GM18505 (cell line): ENCODE data around the gene RTN4RL1.
"Not testable (repeated sequence)": the region's sequence is repeated elsewhere in the genome, so short reads cannot be mapped to it uniquely, and the experiment has no call there.

Source experiments
- ATAC-seq: cut with Tn5 transposase; IDR thresholded peaks from one replicate; pipeline ENCODE4 v1.9.1; 2021; ENCODE audit not compliant: unreplicated experiment
- POLR2A ChIP-seq: IDR thresholded peaks from 4 replicates; pipeline ENCODE4 v1.6.1; 2011; ENCODE audit warnings: borderline replicate concordance; ENCODE audit not compliant: insufficient read depth, insufficient read length; ENCODE audit errors: extremely low read depth

RTN4RL1 gene

GRCh38 chr17:2018716-2019510, 6.2 kb downstream of the RTN4RL1 start:
- ATAC-seq = no peak
- no peak for TF ChIP-seq POLR2A

DNA sequence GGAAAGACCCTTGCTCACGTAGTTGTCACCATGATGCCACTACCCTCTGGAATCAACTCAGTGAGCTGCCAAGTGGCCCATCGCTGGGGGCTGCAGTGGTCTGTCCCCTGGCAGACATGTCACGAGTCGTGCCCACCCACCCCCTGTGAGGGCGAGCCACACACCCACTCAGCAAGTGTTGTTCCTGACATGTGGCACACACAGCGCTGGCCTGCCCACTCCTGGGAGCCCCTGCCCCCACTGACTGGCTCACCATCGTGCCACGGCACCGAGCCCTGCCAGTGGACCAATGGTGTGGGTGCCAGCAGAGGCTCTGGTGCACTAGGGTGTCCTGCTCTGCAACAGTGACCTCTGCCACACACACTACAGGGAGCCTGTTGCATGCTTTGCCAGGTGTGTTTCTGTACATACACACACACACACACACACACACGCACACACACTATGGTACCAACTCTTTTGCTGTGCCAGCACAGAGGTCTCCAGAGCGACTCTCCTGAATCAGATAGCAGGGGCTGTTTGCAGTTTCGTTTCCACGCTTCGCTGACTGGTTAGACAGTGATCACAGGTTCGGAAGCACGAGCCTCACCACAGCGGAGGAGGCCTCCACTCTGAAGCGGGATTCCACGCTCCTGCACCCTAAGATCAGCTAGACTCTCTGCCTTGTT, 7.7 kb downstream of the RTN4RL1 start:
- no peak for TF ChIP-seq POLR2A
- ATAC-seq = no peak

GRCh38 chr17:2016494-2016893, 8.6 kb downstream of the RTN4RL1 start:
- TF ChIP-seq POLR2A = no peak
- ATAC-seq = no peak

DNA sequence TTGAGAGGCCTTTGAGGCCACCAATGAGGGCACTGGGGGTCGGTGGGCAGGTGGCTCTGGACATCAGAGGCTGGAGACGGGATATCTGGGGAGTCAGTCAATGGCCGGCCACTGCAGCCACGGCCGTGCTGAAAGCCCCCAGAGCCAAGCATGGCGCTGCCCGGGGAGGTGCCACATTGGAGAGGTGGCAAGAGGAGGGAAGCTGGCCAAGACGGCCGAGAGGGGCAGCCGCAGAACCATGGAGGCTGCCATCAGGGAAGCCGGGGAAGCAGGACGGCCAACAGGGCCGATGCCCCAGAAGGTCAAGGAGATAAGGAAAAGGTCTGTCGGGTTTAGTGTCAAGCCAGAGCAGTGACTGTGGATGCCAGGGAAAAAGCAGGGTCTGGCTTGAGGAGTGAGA, 9.8 kb downstream of the RTN4RL1 start:
- no peak for TF ChIP-seq POLR2A
- no peak for ATAC-seq

- no peak for ATAC-seq
- no peak for TF ChIP-seq POLR2A
Observed at GRCh38 chr17:2013994-2014317, 11.2 kb downstream of the RTN4RL1 start.

- ATAC-seq = not testable (repeated sequence)
Observed at GRCh38 chr17:2013220-2013993, 11.7 kb downstream of the RTN4RL1 start.

- no peak for TF ChIP-seq POLR2A
- no peak for ATAC-seq
Observed at GRCh38 chr17:2012499-2012898, 12.6 kb downstream of the RTN4RL1 start.

DNA sequence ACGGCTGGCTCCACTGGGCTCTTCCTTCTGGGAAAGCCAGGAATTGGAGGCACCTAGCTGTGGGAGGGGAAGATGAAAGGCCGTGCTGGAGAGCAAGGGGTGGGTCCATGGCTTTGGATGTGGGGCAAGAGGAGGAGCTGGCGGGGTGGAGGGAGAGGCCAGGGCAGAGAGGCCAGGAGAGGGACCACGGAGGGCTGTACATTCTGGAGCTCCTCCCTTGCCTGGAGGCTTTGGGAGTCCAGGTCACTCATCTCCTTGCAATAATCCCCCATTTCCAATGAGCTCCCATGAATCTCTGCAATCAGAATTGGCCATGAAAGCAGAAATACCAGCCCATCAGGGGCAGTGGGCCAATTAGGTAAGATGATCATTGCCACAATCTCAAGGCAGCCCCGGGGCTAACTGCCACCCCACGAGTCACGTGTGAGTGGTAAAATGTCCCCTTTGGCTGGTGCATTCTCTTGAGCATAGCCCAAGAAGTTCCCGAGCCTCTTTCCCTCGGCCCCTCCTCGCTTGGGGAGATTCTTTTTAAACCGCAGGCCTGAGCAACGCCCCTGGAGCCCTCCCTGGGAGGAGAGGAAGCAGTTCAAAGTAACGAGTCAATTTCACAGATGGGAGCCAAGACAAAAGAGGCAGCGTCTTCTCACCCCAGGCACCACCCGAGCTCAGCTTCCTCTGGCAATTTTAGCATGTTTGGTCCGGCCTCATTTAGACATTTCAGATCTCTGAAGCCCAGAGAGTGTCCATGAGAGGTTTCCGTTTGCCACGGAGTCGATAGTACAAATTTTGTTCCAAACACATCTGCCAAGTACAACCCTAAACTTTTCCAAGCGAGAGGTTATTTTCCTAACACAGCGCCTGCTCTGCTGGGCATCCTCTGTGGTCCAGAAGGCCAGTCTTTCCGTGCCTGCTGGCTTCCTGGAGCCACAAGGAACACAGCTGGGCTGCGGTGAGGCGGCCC, 13.4 kb downstream of the RTN4RL1 start:
- ATAC-seq = no peak
- TF ChIP-seq POLR2A = no peak

GRCh38 chr17:2009737-2010136, 15.4 kb downstream of the RTN4RL1 start:
- no peak for ATAC-seq

GRCh38 chr17:2008332-2009126, 16.6 kb downstream of the RTN4RL1 start:
- no peak for TF ChIP-seq POLR2A
- no peak for ATAC-seq

More at GRCh38 chr17:2009737-2010136, 15.4 kb downstream of the RTN4RL1 start:
- no peak for TF ChIP-seq POLR2A

DNA sequence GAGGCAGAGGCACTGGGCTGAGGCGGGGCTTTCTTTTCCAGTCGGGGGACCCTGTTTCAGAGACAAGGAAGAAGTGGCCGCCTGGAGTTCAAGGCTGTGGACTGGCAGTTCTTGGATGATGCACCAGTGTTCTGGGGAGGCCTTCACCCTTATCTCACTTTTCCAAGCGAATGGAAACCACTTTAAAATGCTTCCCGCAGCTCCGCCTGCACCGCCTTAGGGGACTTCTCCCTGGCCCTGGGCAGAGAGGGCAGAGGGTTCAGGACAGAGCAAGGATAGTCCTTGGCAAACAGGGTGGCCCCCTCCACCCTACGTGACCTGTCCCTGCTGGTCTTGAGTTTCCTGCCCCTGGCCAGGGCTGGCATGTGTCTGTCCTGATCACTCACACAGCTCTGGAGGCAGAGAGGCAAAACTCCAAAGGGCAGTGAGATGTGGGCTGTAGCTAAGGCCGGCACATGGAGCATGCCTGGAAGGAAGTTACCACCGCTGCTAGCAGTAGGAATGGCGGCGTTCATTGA, 20.6 kb downstream of the RTN4RL1 start:
- no peak for TF ChIP-seq POLR2A
- no peak for ATAC-seq

- TF ChIP-seq POLR2A = no peak
Observed at GRCh38 chr17:2003525-2003924, 21.6 kb downstream of the RTN4RL1 start.

More at GRCh38 chr17:2003525-2003924, 21.6 kb downstream of the RTN4RL1 start:
- ATAC-seq = no peak
